C4-2B (cell line): Measurements from ENCODE around the gene DPEP2.
A peak's percentile ranks its signal among the peaks of the same experiment; 100 is the strongest.
"Not testable (repeated sequence)": the region's sequence is repeated elsewhere in the genome, so short reads cannot be mapped to it uniquely, and the experiment has no call there.

Experiments
- H3K27ac ChIP-seq: fragments of 450-650 bp; 2 replicates; pipeline ENCODE4 v1.5.1; 2017
- ZFX ChIP-seq: fragments of 450-650 bp; IDR thresholded peaks from 2 replicates; pipeline ENCODE4 v1.6.1; 2017
- TF ChIP-seq, protein P1 (sequence below): fragments of 450-650 bp; conservative IDR thresholded peaks from 2 replicates; pipeline ENCODE4 v1.5.1; 2017; ENCODE audit warnings: mild to moderate bottlenecking

The DPEP2 gene, protein sequence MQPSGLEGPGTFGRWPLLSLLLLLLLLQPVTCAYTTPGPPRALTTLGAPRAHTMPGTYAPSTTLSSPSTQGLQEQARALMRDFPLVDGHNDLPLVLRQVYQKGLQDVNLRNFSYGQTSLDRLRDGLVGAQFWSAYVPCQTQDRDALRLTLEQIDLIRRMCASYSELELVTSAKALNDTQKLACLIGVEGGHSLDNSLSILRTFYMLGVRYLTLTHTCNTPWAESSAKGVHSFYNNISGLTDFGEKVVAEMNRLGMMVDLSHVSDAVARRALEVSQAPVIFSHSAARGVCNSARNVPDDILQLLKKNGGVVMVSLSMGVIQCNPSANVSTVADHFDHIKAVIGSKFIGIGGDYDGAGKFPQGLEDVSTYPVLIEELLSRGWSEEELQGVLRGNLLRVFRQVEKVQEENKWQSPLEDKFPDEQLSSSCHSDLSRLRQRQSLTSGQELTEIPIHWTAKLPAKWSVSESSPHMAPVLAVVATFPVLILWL

DNA sequence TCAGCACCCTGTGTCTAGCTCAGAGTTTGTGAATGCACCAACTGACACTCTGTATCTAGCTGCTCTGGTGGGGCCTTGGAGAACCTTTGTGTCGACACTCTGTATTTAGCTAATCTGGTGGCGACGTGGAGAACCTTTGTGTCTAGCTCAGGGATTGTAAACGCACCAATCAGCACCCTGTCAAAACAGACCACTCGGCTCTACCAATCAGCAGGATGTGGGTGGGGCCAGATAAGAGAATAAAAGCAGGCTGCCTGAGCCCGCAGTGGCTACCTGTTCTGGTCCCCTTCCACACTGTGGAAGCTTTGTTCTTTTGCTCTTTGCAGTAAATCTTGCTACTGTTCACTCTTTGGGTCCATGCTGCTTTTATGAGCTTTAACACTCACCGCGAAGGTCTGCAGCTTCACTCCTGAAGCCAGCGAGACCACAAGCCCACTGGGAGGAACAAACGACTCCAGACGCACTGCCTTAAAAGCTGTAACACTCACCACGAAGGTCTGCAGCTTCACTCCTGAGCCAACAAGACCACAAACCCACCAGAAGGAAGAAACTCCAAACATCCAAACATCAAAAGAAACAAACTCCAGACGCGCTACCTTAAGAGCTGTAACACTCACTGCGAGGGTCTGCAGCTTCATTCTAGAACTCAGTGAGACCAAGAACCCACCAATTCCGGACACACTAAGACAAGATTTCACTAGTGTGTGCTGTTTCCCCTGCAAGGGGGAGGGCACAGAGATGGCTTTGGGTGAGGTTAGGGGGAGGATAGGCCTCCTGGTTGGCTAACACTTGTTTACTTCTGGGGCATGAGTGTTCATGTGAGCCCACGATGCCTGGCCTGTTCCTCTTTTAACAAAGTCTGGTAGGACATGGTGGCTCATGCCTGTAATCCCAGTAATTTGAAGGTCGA, at the start of gene DPEP2:
DPEP2 (minus strand) TSS at position 706 of the 910 bp plus-strand sequence. CDS start 6,272 bp downstream, outside the sequence.
- H3K27ac ChIP-seq = not testable (repeated sequence)

DNA sequence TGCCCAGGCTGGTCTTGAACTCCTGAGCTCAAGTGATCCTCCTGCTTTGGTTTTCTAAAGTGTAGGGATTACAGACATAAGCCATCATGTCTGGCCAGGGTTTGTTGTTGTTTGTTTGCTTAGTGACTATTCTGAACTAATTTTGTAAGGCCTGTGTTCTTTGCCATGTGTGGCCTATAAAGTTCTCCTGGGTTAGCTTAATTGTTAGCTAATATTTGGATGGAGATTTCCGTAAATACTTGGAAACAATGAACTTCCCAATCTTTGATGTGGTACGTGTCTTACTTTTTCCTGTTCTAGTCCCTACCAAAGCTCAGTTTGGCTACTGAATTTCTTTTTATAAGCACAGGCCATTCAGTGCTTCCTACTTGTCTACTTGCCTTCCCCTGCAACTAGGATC, 48.7 kb upstream of the DPEP2 start:
- no peak overlapping the region for H3K27ac ChIP-seq
- TF ChIP-seq, protein P1, sequence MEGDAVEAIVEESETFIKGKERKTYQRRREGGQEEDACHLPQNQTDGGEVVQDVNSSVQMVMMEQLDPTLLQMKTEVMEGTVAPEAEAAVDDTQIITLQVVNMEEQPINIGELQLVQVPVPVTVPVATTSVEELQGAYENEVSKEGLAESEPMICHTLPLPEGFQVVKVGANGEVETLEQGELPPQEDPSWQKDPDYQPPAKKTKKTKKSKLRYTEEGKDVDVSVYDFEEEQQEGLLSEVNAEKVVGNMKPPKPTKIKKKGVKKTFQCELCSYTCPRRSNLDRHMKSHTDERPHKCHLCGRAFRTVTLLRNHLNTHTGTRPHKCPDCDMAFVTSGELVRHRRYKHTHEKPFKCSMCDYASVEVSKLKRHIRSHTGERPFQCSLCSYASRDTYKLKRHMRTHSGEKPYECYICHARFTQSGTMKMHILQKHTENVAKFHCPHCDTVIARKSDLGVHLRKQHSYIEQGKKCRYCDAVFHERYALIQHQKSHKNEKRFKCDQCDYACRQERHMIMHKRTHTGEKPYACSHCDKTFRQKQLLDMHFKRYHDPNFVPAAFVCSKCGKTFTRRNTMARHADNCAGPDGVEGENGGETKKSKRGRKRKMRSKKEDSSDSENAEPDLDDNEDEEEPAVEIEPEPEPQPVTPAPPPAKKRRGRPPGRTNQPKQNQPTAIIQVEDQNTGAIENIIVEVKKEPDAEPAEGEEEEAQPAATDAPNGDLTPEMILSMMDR = no peak
- TF ChIP-seq ZFX = no peak

DNA sequence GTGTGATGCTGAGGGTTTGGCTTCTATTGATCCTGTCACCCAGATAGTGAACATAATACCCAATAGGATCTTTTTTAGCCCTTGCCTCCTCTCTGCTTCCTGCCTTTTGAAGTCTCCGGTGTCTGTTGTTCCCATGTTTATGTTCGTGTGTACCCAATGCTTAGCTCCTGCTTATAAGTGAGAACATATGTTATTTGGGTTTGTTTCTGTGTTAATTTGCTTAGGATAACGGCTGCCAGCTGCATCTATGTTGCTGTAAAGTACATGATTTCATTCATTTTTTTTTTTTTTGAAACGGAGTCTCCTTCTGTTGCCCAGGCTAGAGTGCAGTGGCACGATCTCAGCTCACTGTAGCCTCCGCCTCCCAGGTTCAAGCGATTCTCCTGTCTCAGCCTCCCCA, 46.8 kb upstream of the DPEP2 start:
- TF ChIP-seq, protein P1 = no peak
- no peak for TF ChIP-seq ZFX
- H3K27ac ChIP-seq = no peak overlapping the region

DNA sequence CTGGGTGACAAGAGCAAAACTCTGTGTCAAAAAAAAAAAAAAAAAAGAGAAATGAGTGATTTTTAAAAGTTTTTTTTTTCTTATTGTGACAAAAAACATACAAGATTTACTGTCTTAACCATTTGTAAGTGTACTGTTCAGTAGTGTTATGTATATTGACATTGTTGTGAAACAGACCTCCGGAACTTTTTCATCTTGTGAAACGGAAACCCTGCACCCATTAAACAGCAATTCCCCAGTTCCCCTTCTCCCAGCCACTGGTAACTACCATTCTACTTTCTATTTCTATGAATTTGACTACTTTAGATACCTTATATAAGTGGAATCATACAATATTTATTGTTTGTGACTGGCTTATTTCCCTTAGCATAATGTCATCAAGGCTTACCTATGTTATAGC, 42.5 kb upstream of the DPEP2 start:
- TF ChIP-seq ZFX = no peak
- TF ChIP-seq, protein P1 = no peak
- H3K27ac ChIP-seq = no peak overlapping the region

DNA sequence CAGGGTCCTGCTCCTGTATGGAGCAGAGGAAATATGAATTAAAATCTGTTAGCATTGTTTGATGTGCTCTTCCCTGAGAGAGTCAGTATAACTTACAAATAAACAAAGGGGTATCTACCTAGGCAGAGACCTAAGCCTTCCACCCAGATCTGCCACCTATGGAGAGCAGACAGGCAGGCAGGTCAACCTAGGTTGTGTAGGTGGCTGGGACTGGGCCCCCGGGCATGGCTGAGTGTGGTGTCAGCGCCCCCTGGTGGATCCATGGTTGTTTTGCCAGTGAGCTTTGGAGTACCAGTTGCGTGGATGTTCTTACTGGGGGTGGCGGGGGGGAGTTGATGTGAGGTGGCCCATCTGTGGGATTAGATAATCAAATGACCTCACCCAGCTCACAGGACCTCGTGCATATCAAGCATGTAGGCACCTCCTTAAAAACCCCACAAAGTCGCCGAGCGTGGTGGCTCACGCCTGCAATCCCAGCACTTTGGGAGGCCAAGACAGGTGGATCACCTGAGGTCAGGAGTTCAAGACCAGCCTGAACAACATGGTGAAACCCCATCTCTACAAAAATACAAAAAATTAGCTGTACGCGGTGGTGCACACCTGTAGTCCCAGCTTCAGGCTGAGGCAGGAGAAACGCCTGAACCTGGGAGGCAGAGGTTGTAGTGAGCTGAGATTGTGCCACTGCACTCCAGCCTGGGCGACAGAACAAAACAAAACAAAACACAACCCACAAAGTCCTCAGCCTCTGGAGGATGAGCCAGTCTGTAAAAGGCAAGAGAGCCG, 41.4 kb upstream of the DPEP2 start:
- no peak for TF ChIP-seq ZFX
- TF ChIP-seq, protein P1 = peak; percentile 92
- H3K27ac ChIP-seq = no peak overlapping the region

DNA sequence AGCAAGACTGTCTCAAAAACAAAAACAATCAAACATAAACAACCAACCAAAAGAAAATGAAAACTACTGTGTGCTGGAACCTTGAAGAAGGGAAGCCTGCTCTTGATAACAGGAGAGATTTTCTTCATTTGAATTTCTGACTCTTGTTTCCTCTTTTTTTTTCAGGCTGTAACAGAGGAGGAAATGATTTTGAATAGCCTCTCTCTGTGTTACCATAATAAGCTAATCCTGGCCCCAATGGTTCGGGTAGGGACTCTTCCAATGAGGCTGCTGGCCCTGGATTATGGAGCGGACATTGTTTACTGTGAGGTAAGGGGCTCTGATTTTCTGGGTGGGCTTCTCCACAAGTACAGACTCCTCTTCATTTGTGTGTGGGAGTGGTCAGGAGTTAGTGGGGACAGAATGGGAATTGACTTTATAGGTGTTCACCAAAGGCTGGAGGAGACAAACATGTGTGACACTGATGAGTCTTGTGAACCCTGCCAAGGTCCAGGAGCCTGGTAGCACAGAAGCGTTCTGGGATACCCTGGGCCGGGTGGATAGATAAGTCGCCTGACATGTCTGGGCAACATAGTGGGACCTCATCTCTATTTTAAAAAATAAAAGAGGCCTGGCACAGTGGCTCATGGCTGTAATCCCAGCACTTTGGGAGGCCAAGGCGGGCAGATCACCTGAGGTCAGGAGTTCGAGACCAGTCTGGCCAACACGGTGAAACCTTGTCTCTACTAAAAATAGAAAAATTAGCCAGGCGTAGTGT, 38.7 kb upstream of the DPEP2 start:
- no peak overlapping the region for H3K27ac ChIP-seq
- TF ChIP-seq ZFX = no peak
- TF ChIP-seq, protein P1 = no peak

DNA sequence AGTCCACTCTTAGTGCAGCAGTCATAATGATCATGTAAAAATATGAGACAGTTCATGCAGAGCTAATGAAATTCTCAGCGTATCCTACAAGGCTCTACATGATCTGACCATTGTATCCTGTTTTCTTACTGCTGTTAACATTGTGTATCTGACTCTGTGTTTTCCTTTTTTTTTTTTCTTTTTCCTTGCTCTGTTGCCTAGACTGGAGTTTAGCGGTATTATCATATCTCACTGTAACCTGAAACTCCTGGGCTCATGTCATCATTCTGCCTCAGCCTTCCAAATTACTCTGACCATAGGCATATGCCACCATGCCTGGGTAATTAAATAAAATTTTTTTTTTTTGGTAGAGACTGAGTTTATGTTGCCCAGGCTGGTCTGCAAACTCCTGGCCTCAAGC, 35.9 kb upstream of the DPEP2 start:
- H3K27ac ChIP-seq = no peak overlapping the region
- no peak for TF ChIP-seq ZFX
- TF ChIP-seq, protein P1 = no peak
